H1 (cell line): ENCODE data around the gene CRABP2. TPM values are rescaled to one million over a fixed set of nuclear protein-coding genes. Genes with fewer than 3 reads are reported as not detected.

Experiments
- CTCF ChIA-PET: fragments of 300-600 bp; sonication (Branson Sonifier 250); formaldehyde crosslinking; loops from one replicate; lab custom pipeline; 2021; ENCODE audit not compliant: partially characterized antibody; lab: Charles Lee
- POLR2A ChIA-PET: fragments of 300-600 bp; sonication (Branson Sonifier 250); formaldehyde crosslinking; loops from one replicate; lab custom pipeline; 2021; ENCODE audit warnings: inconsistent platforms; ENCODE audit not compliant: partially characterized antibody; lab: Charles Lee
- DNase-seq, 2 experiments: peaks; one replicate each; pipeline versions ENCODE4 v3.0.0 to v3.0.0-alpha.2; 2010 to 2022; ENCODE audit warnings: low spot score in 2 of 2, low read depth in 1 of 2, mixed read lengths in 1 of 2
- FAIRE-seq: peaks from 2 replicates; lab custom pipeline; 2011; peaks lifted over from hg19 to GRCh38; lab: Jason Lieb, UNC
- H2AFZ ChIP-seq: 2 replicates; pipeline ENCODE4 v1.8.1; 2012; ENCODE audit warnings: low read length, inconsistent platforms
- H2AK5ac ChIP-seq: 2 replicates; pipeline ENCODE4 v1.6.1; 2013; ENCODE audit warnings: low read depth, low read length
- H2BK120ac ChIP-seq: replicated peaks from 2 replicates; pipeline ENCODE3; 2013; ENCODE audit warnings: low read depth, low read length, inconsistent platforms
- H2BK12ac ChIP-seq: 2 replicates; pipeline ENCODE4 v1.6.1; 2013; ENCODE audit warnings: low read depth, low read length
- H2BK15ac ChIP-seq: 2 replicates; pipeline ENCODE4 v1.6.1; 2013; ENCODE audit warnings: low read length
- H2BK20ac ChIP-seq: 2 replicates; pipeline ENCODE4 v1.6.1; 2013; ENCODE audit warnings: low read length
- H2BK5ac ChIP-seq: 2 replicates; pipeline ENCODE4 v1.6.1; 2013; ENCODE audit warnings: low read depth, low read length
- H3K14ac ChIP-seq: 2 replicates; pipeline ENCODE4 v1.6.1; 2013; ENCODE audit warnings: inconsistent platforms; ENCODE audit not compliant: insufficient read length
- H3K18ac ChIP-seq: 2 replicates; pipeline ENCODE4 v1.6.1; 2013; ENCODE audit warnings: low read length; ENCODE audit errors: extremely low read depth
- H3K23ac ChIP-seq: 2 replicates; pipeline ENCODE4 v1.6.1; 2013; ENCODE audit warnings: inconsistent platforms; ENCODE audit not compliant: insufficient read length
- H3K23me2 ChIP-seq: 2 replicates; pipeline ENCODE4 v1.6.1; 2013; ENCODE audit warnings: low read depth, low read length
- H3K27ac ChIP-seq: 2 replicates; pipeline ENCODE4 v1.6.1; 2011; ENCODE audit warnings: low read depth, low read length, inconsistent platforms
- H3K27me3 ChIP-seq, 4 experiments: replicated peaks in 1 of 4; 1 replicate in 1 of 4; 2 replicates in 3 of 4; pipeline versions ENCODE4 v1.6.1 to v1.8.1; 2011 to 2013; ENCODE audit warnings: low read length in 3 of 4, mild to moderate bottlenecking in 3 of 4, inconsistent platforms in 2 of 4, mixed read lengths in 2 of 4, moderate library complexity in 1 of 4; ENCODE audit not compliant: control insufficient read depth in 3 of 4, insufficient read depth in 3 of 4; ENCODE audit errors: extremely low read depth in 1 of 4
- H3K36me3 ChIP-seq, 4 experiments: 2 replicates each; pipeline versions ENCODE4 v1.6.1 to v1.8.1; 2011 to 2013; ENCODE audit warnings: mild to moderate bottlenecking in 4 of 4, low read length in 3 of 4, moderate library complexity in 2 of 4, control low read depth in 1 of 4, inconsistent platforms in 1 of 4; ENCODE audit not compliant: insufficient read depth in 4 of 4, control insufficient read depth in 2 of 4
- H3K4ac ChIP-seq: replicated peaks from 2 replicates; pipeline ENCODE3; 2013; ENCODE audit warnings: low read length, low read depth, mixed read lengths, inconsistent platforms; ENCODE audit not compliant: insufficient read length
- H3K4me1 ChIP-seq, 4 experiments: replicated peaks in 1 of 4; 1 replicate in 1 of 4; 2 replicates in 3 of 4; pipeline versions ENCODE4 v1.6.1 to v1.8.1; 2011 to 2013; ENCODE audit warnings: low read length in 3 of 4, inconsistent platforms in 2 of 4, mixed read lengths in 1 of 4; ENCODE audit not compliant: insufficient read depth in 4 of 4, control insufficient read depth in 3 of 4
- H3K4me2 ChIP-seq, 2 experiments: 2 replicates each; pipeline versions ENCODE4 v1.6.1 to v1.8.1; 2011 to 2013; ENCODE audit warnings: low read depth in 2 of 2, low read length in 2 of 2, control low read depth in 1 of 2, inconsistent platforms in 1 of 2, mild to moderate bottlenecking in 1 of 2; ENCODE audit not compliant: insufficient read depth in 1 of 2
- H3K4me3 ChIP-seq, 4 experiments: fragments of 200-600, 300-600 bp in 1 of 4; sonication (generic), shearing (Covaris generic), sonication (Bioruptor Twin) in 1 of 4; 2 replicates each; pipeline versions ENCODE4 v1.5.1 to v1.8.1; 2011 to 2016; ENCODE audit warnings: low read length in 4 of 4, low read depth in 3 of 4, control low read depth in 2 of 4, inconsistent platforms in 2 of 4, mild to moderate bottlenecking in 2 of 4, mixed read lengths in 1 of 4, moderate library complexity in 1 of 4; ENCODE audit not compliant: insufficient read depth in 2 of 4; ENCODE audit errors: extremely low read depth in 1 of 4
- H3K56ac ChIP-seq: replicated peaks from 2 replicates; pipeline ENCODE3; 2013; ENCODE audit warnings: low read depth, mild to moderate bottlenecking, mixed read lengths, low read length, inconsistent platforms; ENCODE audit not compliant: insufficient read length
- H3K79me1 ChIP-seq: 2 replicates; pipeline ENCODE4 v1.6.1; 2013; ENCODE audit warnings: low read depth, low read length, control low read depth
- H3K79me2 ChIP-seq, 2 experiments: 2 replicates each; pipeline versions ENCODE4 v1.6.1 to v1.8.1; 2012 to 2013; ENCODE audit warnings: low read length in 2 of 2, mild to moderate bottlenecking in 2 of 2, inconsistent platforms in 1 of 2; ENCODE audit not compliant: insufficient read depth in 2 of 2, control insufficient read depth in 1 of 2
- H3K9ac ChIP-seq, 4 experiments: replicated peaks in 1 of 4; 1 replicate in 1 of 4; 2 replicates in 3 of 4; pipeline versions ENCODE4 v1.6.1 to v1.8.1; 2011 to 2013; ENCODE audit warnings: low read depth in 3 of 4, low read length in 3 of 4, control low read depth in 2 of 4, mild to moderate bottlenecking in 2 of 4, moderate library complexity in 2 of 4, inconsistent platforms in 1 of 4; ENCODE audit errors: extremely low read depth in 1 of 4
- H3K9me3 ChIP-seq, 2 experiments: 2 replicates each; pipeline versions ENCODE4 v1.6.1 to v1.8.1; 2012 to 2013; ENCODE audit warnings: mild to moderate bottlenecking in 2 of 2, moderate library complexity in 2 of 2, control low read depth in 1 of 2, inconsistent platforms in 1 of 2, low read depth in 1 of 2, low read length in 1 of 2, mixed read lengths in 1 of 2; ENCODE audit not compliant: insufficient read depth in 2 of 2
- H4K20me1 ChIP-seq, 2 experiments: replicated peaks in 1 of 2; 2 replicates each; pipeline versions ENCODE3 to v1.8.1; 2011 to 2013; ENCODE audit warnings: inconsistent platforms in 2 of 2, low read length in 2 of 2, mild to moderate bottlenecking in 1 of 2; ENCODE audit not compliant: insufficient read depth in 2 of 2, control insufficient read depth in 1 of 2
- H4K5ac ChIP-seq: 2 replicates; pipeline ENCODE4 v1.6.1; 2013; ENCODE audit warnings: low read length, low read depth, mixed read lengths, inconsistent platforms; ENCODE audit not compliant: insufficient read length
- H4K8ac ChIP-seq: 2 replicates; pipeline ENCODE4 v1.8.0; 2013; ENCODE audit warnings: mild to moderate bottlenecking, moderate library complexity, low read length, inconsistent platforms; ENCODE audit not compliant: insufficient read depth; ENCODE audit errors: extremely low read depth
- H4K91ac ChIP-seq: replicated peaks from 2 replicates; pipeline ENCODE3; 2013; ENCODE audit warnings: low read length, mixed read lengths, inconsistent platforms; ENCODE audit not compliant: insufficient read length
- ATF2 ChIP-seq: IDR thresholded peaks from 2 replicates; pipeline ENCODE4 v1.6.1; 2012; ENCODE audit warnings: low read length, inconsistent platforms
- CBX8 ChIP-seq: fragments of 300-800, 300-1000 bp; sonication (generic); IDR thresholded peaks from 2 replicates; pipeline ENCODE4 v1.7.1; 2016; ENCODE audit warnings: low read depth, low read length, borderline replicate concordance
- CTBP2 ChIP-seq: IDR thresholded peaks from 2 replicates; pipeline ENCODE4 v1.7.0; 2011; ENCODE audit warnings: borderline replicate concordance, mild to moderate bottlenecking, moderate library complexity, mixed read lengths, low read length; ENCODE audit not compliant: insufficient read depth, insufficient read length
- HDAC2 ChIP-seq, 2 experiments: fragments of 300-600 bp in 1 of 2; sonication (generic) in 1 of 2; IDR thresholded peaks; 2 replicates each; pipeline ENCODE4 v1.6.1; 2011 to 2012; ENCODE audit warnings: low read depth in 2 of 2, low read length in 2 of 2, mild to moderate bottlenecking in 2 of 2, moderate library complexity in 2 of 2, borderline replicate concordance in 1 of 2, inconsistent platforms in 1 of 2
- NANOG ChIP-seq: IDR thresholded peaks from 2 replicates; pipeline ENCODE4 v1.6.1; 2011; ENCODE audit warnings: low read length, low read depth, mild to moderate bottlenecking, inconsistent platforms; ENCODE audit not compliant: insufficient read depth, poor library complexity, severe bottlenecking
- POLR2A ChIP-seq, 2 experiments: IDR thresholded peaks; 1 replicate in 1 of 2; 2 replicates in 1 of 2; pipeline ENCODE4 v1.6.1; 2011; ENCODE audit warnings: low read depth in 2 of 2, low read length in 2 of 2, mild to moderate bottlenecking in 2 of 2; ENCODE audit errors: control extremely low read depth in 1 of 2
- POLR2AphosphoS5 ChIP-seq: IDR thresholded peaks from 2 replicates; pipeline ENCODE4 v1.6.1; 2011; ENCODE audit warnings: low read depth, low read length
- RAD21 ChIP-seq, 2 experiments: IDR thresholded peaks in 1 of 2; conservative IDR thresholded peaks in 1 of 2; 2 replicates each; pipeline ENCODE4 v1.6.1; 2011; ENCODE audit warnings: low read depth in 2 of 2, low read length in 2 of 2, improper control_type of control experiment in 1 of 2, inconsistent platforms in 1 of 2, mild to moderate bottlenecking in 1 of 2, moderate library complexity in 1 of 2
- RBBP5 ChIP-seq: IDR thresholded peaks from 2 replicates; pipeline ENCODE4 v1.7.1; 2012; ENCODE audit warnings: low read depth, mild to moderate bottlenecking, inconsistent platforms, low read length, moderate library complexity, borderline replicate concordance
- SIRT6 ChIP-seq: IDR thresholded peaks from one replicate; pipeline ENCODE4 v1.7.1; 2012; ENCODE audit warnings: low read length, inconsistent platforms
- TCF12 ChIP-seq: IDR thresholded peaks from 2 replicates; pipeline ENCODE4 v1.6.1; 2011; ENCODE audit warnings: low read depth, mild to moderate bottlenecking, low read length
- WGBS, 2 experiments: shearing (Covaris generic) in 1 of 2; methylation state at CpG; one replicate each; pipeline versions ENCODE4 v1.1.6 to v1.1.7; 2013 to 2015; ENCODE audit warnings: low lambda C conversion rate in 2 of 2, mixed read lengths in 2 of 2, inconsistent platforms in 1 of 2, low coverage in 1 of 2, missing lambda C conversion rate in 1 of 2; ENCODE audit not compliant: insufficient replicate concordance in 2 of 2, insufficient coverage in 1 of 2, insufficient read length in 1 of 2; ENCODE audit errors: extremely low coverage in 1 of 2, missing lambda C conversion rate in 1 of 2; 5-methylcytosine and 5-hydroxymethylcytosine counted together
- polyA plus RNA-seq, 7 experiments: library from polyadenylated mRNA; depleted of rRNA in 3 of 7; stranded (reverse) in 5 of 7; unstranded in 2 of 7; fragments of >200 nt in 5 of 7; fragments of 200-250 nt in 2 of 7; gene quantifications; 1 replicate in 5 of 7; 2 replicates in 1 of 7; 4 replicates in 1 of 7; pipeline versions ENCODE4 v1.2.1 to v1.2.3, GENCODE V29; 2011 to 2013; ENCODE audit warnings: missing spikeins in 2 of 7, mixed read lengths in 2 of 7
- total RNA-seq: library from RNA; stranded (reverse); fragmentation: NEBNext Ultra II Directional; extraction: Animal tissue kit (Norgen Biotek cat#: 25700); gene quantifications from 2 replicates; pipeline ENCODE4 v1.2.1, GENCODE V29; 2021

Gene CRABP2
- total and polyA plus RNA-seq, 2 of the 8 experiments (the other 6 are each of a cell fraction or from before 2014, with no cell fraction given): 69.2 to 119 TPM

GRCh38 chr1:156727492-156727891 lies 22.1 kb upstream of the CRABP2 start:
- H3K27ac ChIP-seq: peak overlapping the region; percentile 89; the same call in 1 of the 2 replicates
- H3K56ac ChIP-seq: no peak overlapping the region
- no peak overlapping the region for H3K18ac ChIP-seq
- H2BK5ac ChIP-seq: peak overlapping the region; percentile 62; the same call in 1 of the 2 replicates
- H2AK5ac ChIP-seq: peak overlapping the region; percentile 2
- peaks cover 12 to 23% (median 21%) of the 10 kb centered on the region in 4 experiments for H3K36me3 ChIP-seq
- H2BK120ac ChIP-seq: no peak overlapping the region
- peaks cover 22 to 74% of the 10 kb centered on the region in 2 experiments for H3K79me2 ChIP-seq
- no peak overlapping the region for H3K14ac ChIP-seq
- DNase-seq: no peak
- H3K9me3 ChIP-seq: no peaks in the 10 kb centered on the region
- peak overlapping the region; percentile 13; the same call in 1 of the 2 replicates for H2BK12ac ChIP-seq
- H3K27me3 ChIP-seq: no peaks in the 10 kb centered on the region
- peak overlapping the region; percentile 83 to 100 (median 94) for H3K4me3 ChIP-seq
- no peak for FAIRE-seq
- H3K4me2 ChIP-seq: peak overlapping the region; percentile 91 to 97
- WGBS, 2 experiments: 69% methylated on average over 7 of the region's 7 CpGs; no CpG with 5 or more reads in 1 of the 2 experiments
- ChIA-PET POLR2A (interaction anchor here (1.1 to 13.3 kb wide), 15 partner anchors 11 to 172 kb away, joined by 3 to 214 read pairs (median 14); partner anchors contain the start of genes CRABP2, HDGF, MRPL24 and NES), CTCF (interaction anchor here (0.8 to 65.2 kb wide), 33 partner anchors 8 to 200 kb away, joined by 3 to 4284 read pairs (median 11); partner anchors contain the start of genes CRABP2, HAPLN2, HDGF and INSRR)
- no peak overlapping the region for H4K8ac ChIP-seq
- peaks cover 21 to 32% of the 10 kb centered on the region in 2 experiments for H4K20me1 ChIP-seq
- peaks cover 0 to 23% (median 18%) of the 10 kb centered on the region in 4 experiments; a peak in 6 of 7 replicates for H3K4me1 ChIP-seq
- no peak overlapping the region for H4K5ac ChIP-seq
- H4K91ac ChIP-seq: no peak overlapping the region
- no peak overlapping the region for H3K23ac ChIP-seq
- H3K9ac ChIP-seq: peak overlapping the region; percentile 89 to 95 (median 92)
- peaks cover 9% of the 10 kb centered on the region for H3K79me1 ChIP-seq
- H2BK15ac ChIP-seq: no peak overlapping the region
- no peak overlapping the region for H3K4ac ChIP-seq
- no peak overlapping the region for H2BK20ac ChIP-seq
- H3K23me2 ChIP-seq: peaks cover 8% of the 10 kb centered on the region
- no peak overlapping the region for H2AFZ ChIP-seq
- TF ChIP-seq SIRT6: no peak
- no peak for TF ChIP-seq RAD21 (IDR thresholded peaks at IDR 0.05 in 1 of 2, conservative IDR thresholded peaks at IDR 0.05 in 1 of 2; ENCODE audit: low read depth in 2 of 2, low read length in 2 of 2)
- no peak for TF ChIP-seq HDAC2 (IDR thresholded peaks at IDR 0.05; ENCODE audit: borderline replicate concordance in 1 of 2, low read depth in 2 of 2, low read length in 2 of 2)
- no peak for TF ChIP-seq POLR2A (IDR thresholded peaks at IDR 0.05; ENCODE audit: control extremely low read depth in 1 of 2, low read depth in 2 of 2, low read length in 2 of 2)
- TF ChIP-seq CTBP2: no peak
- TF ChIP-seq RBBP5: no peak
- no peak for TF ChIP-seq NANOG
- TF ChIP-seq ATF2: no peak
- TF ChIP-seq TCF12: no peak
- TF ChIP-seq CBX8: no peak
- TF ChIP-seq POLR2AphosphoS5: no peak
